Chondrocyte (in vitro differentiated cells): ENCODE data around the gene KCNH6. TPM values are rescaled to one million over a fixed set of nuclear protein-coding genes. Genes with fewer than 3 reads are reported as not detected.

ENCODE experiments used
- DNase-seq: peaks from one replicate; pipeline ENCODE4 v3.0.0; 2021; ENCODE audit warnings: mixed read lengths, low spot score
- H3K27ac Mint-ChIP-seq: one replicate; pipeline ENCODE4 v1.8.0; 2021; ENCODE audit warnings: mild to moderate bottlenecking, moderate library complexity, mixed read lengths; ENCODE audit not compliant: unreplicated experiment
- H3K27me3 Mint-ChIP-seq: 2 replicates; pipeline ENCODE4 v1.8.0; 2021; ENCODE audit warnings: low read depth, mixed read lengths
- H3K36me3 Mint-ChIP-seq: 2 replicates; pipeline ENCODE4 v1.8.0; 2021; ENCODE audit warnings: low read depth, mixed read lengths
- H3K4me1 Mint-ChIP-seq: 2 replicates; pipeline ENCODE4 v1.8.0; 2021; ENCODE audit warnings: low read depth, mild to moderate bottlenecking, mixed read lengths
- H3K4me3 Mint-ChIP-seq: one replicate; pipeline ENCODE4 v1.8.0; 2021; ENCODE audit warnings: mild to moderate bottlenecking, moderate library complexity, mixed read lengths; ENCODE audit not compliant: unreplicated experiment
- H3K9me3 Mint-ChIP-seq: 2 replicates; pipeline ENCODE4 v1.8.0; 2021; ENCODE audit warnings: low read depth, mixed read lengths
- CTCF ChIP-seq: fragments of 200-600 bp; sonication (generic); IDR thresholded peaks from 2 replicates; pipeline ENCODE4 v1.5.0; 2021; ENCODE audit warnings: antibody characterized with exemption, mild to moderate bottlenecking, moderate library complexity
- total RNA-seq: library from RNA; stranded (reverse); gene quantifications from 3 replicates; pipeline ENCODE4 v1.2.1, GENCODE V29; 2021

The KCNH6 gene
- total RNA-seq, 1 donor from 2014 or later = not detected

GRCh38 chr17:63519116-63519881 is 3.9 kb upstream of the KCNH6 start:
- Mint-ChIP-seq H3K27me3 (peaks cover 33% of the 10 kb centered on the region), H3K36me3 (peaks cover 2% of the 10 kb centered on the region), H3K27ac (no peak overlapping the region), H3K4me1 (peaks cover 9% of the 10 kb centered on the region), H3K4me3 (no peak overlapping the region), H3K9me3 (no peaks in the 10 kb centered on the region)
- TF ChIP-seq CTCF = no peak
- no peak for DNase-seq

GRCh38 chr17:63519972-63520882 is 2.9 kb upstream of the KCNH6 start:
- H3K27me3 Mint-ChIP-seq = peaks cover 32% of the 10 kb centered on the region
- H3K4me1 Mint-ChIP-seq = peaks cover 9% of the 10 kb centered on the region
- no peak overlapping the region for H3K27ac Mint-ChIP-seq
- H3K9me3 Mint-ChIP-seq = no peaks in the 10 kb centered on the region
- no peak overlapping the region for H3K4me3 Mint-ChIP-seq
- no peak for DNase-seq
- no peak for TF ChIP-seq CTCF
- peaks cover 2% of the 10 kb centered on the region for H3K36me3 Mint-ChIP-seq

- Mint-ChIP-seq H3K36me3 (no peaks in the 10 kb centered on the region), H3K4me1 (peaks cover 3% of the 10 kb centered on the region), H3K4me3 (no peak overlapping the region), H3K27me3 (peaks cover 30% of the 10 kb centered on the region), H3K27ac (no peak overlapping the region), H3K9me3 (no peaks in the 10 kb centered on the region)
- TF ChIP-seq CTCF = no peak
- DNase-seq = no peak
Measured at GRCh38 chr17:63524051-63524450, 893 bp downstream of the KCNH6 start.

- H3K4me3 Mint-ChIP-seq = no peak overlapping the region
- DNase-seq = no peak
- H3K36me3 Mint-ChIP-seq = no peaks in the 10 kb centered on the region
- no peaks in the 10 kb centered on the region for H3K9me3 Mint-ChIP-seq
- H3K27ac Mint-ChIP-seq = no peak overlapping the region
- peaks cover 30% of the 10 kb centered on the region for H3K27me3 Mint-ChIP-seq
- no peak for TF ChIP-seq CTCF
- H3K4me1 Mint-ChIP-seq = peaks cover 3% of the 10 kb centered on the region
Measured at GRCh38 chr17:63525190-63525946, 2.2 kb downstream of the KCNH6 start.

- Mint-ChIP-seq H3K4me1 (peaks cover 3% of the 10 kb centered on the region), H3K36me3 (no peaks in the 10 kb centered on the region), H3K27ac (no peak overlapping the region), H3K9me3 (no peaks in the 10 kb centered on the region), H3K4me3 (no peak overlapping the region), H3K27me3 (peaks cover 25% of the 10 kb centered on the region)
- no peak for TF ChIP-seq CTCF
- no peak for DNase-seq
Measured at GRCh38 chr17:63526861-63527260, 3.7 kb downstream of the KCNH6 start.
